GM19043 (cell line): ENCODE measurements around the gene MAPKAPK3.

Experiments used
- ATAC-seq: cut with Tn5 transposase; IDR thresholded peaks from one replicate; pipeline ENCODE4 v1.9.1; 2021; ENCODE audit warnings: low read depth; ENCODE audit not compliant: unreplicated experiment

Gene MAPKAPK3

GRCh38 chr3:50617096-50617791 lies at the start of gene MAPKAPK3:
Gene MAPKAPK3 (plus strand): TSS chr3:50617151. CDS start chr3:50617566, 415 bp downstream.
- ATAC-seq, result no peak

- ATAC-seq, result peak; percentile 80
These were observed 49.4 kb upstream of the MAPKAPK3 start, which contains the start of gene C3orf18 for GRCh38 chr3:50567386-50568167. Gene C3orf18 (minus strand): TSS chr3:50567747. CDS start chr3:50565699, 2,048 bp downstream.

DNA sequence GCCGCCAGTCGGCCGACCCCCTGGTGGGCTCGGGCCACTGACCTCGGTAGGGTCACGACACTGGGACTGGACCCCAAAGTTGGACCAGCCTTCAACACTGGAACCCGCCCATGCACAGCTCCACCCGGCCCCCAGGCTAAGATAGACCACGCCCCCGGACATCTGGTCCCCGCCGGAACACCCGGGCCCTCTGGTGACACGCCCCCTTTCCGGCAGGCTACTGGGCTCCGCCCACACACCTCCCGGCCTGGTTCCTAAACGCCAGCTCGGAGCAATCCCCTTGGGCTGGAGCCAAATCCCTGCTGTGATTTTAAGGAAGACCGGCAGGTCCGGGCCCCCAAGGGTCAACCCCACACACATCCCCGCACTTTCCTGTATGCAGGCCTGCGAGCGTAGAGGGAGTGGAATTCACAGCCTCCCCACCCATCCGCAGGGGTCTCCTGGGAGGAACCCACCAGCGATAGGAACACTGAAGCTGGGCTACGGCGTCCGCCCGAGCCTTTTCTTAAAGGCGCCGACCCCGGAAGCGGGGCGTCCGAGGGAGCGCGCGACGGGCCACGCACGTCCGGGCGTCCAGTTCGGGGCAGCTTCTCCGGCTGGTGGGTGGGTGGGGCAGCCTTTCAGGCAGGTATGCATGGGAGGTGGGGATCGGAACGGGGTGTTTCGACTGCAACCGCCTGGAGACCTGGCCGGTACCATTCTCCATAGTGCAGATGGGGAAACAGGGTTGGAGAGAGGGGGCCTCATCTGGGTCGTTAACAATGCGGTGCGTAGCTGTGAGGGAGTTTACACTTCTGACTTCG lies 47.8 kb upstream of the MAPKAPK3 start, which contains the start of gene HEMK1:
TSS of gene HEMK1 (plus strand) at position 576 of the 803 bp plus-strand sequence. CDS start 1,583 bp downstream, outside the sequence.
- peak; percentile 61 for ATAC-seq

GRCh38 chr3:50570508-50571279 lies 46.3 kb upstream of the MAPKAPK3 start:
- ATAC-seq, result no peak

- no peak for ATAC-seq
These were observed 45.5 kb upstream of the MAPKAPK3 start for GRCh38 chr3:50571486-50571885.

DNA sequence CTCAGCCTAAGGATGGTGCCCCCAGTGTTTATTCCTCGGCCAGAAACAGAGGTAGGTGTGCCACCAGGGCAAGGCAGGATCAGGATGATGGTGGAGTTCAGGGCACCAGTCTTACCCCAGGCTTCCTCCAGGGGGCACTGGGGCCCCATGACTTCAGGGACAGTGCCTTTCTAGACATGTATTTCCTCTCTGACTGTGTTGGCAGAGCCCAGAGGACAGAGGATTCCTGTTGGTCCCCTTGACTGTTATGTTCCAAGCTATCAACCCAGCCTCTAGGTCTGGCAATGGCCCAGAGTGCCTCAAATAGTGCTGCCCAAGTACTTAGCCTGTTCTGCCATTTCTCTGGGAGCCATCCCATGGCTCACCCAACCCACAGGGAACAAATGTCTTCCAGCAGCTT lies 44.8 kb upstream of the MAPKAPK3 start:
- peak; percentile 23 for ATAC-seq

DNA sequence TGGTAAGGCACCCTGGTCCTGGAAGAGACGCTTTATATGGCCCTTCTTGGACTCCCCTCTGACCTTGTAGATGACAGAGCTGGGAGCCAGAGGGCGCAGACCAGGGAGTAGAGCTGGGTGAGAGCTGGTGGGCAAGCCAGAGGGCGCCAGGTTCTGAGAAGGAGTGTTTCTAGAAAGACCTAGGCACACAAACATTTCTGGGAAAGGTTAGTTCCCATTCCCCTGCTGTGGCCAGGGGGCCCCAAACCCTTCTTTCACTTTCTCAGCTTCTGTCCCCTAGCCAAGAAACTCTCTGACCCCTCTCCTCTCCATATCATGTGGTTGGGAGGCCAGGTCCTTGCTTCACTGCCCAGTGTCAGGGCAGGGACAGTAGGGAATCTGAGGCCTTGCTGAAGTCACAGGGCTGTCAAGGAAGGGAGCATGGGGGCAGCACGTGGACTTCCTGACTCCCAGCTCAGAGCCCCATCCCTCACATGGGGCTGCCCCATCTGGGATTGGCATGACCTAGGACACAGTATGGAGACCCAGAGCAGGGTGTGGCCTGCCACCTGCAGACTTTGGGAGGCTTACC lies 44.1 kb upstream of the MAPKAPK3 start:
- no peak for ATAC-seq

DNA sequence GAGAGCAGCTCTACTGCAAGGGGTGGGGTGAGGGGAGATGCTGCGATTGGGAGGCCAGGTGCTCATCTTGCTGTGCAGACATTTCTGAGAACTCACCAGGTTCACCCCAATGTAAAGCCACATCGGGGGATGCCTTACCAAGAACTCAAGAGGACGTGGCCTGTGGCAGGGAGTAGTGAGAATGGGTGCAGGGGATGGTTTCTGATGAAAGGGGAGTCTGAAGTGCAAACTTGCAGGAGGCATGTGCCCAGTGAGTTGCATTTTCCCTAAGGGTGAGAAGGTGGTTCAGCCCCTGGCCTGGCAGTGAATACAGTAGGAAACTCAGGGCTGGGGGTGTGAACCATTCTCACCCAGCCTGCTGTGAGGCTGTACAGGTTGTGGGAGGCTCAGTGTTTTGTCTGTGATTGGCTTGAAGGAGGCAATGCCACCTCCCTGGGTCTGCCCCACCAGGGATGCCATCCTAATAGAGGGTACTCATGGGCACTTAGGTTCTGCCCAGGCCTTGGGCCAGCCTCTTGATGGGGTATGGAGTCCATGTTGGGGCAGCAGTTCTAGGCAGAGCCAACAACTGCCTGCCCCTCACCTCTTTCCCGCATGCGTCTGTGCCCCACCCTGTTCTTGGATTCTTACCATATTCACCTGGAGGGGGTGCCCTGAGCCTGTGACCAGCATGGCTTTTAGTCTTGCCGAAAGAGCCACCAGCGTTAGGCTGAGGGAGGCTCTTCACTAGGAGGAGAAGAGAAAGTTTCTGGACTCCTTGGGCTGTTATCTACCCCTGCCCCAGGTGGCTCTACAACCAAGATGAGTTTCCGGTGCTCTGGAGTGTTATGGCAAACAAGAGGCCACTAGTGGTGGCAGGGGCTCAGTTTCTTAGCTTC lies 43.1 kb upstream of the MAPKAPK3 start:
- no peak for ATAC-seq

- no peak for ATAC-seq
These were observed 42.5 kb upstream of the MAPKAPK3 start for GRCh38 chr3:50574444-50574831.

DNA sequence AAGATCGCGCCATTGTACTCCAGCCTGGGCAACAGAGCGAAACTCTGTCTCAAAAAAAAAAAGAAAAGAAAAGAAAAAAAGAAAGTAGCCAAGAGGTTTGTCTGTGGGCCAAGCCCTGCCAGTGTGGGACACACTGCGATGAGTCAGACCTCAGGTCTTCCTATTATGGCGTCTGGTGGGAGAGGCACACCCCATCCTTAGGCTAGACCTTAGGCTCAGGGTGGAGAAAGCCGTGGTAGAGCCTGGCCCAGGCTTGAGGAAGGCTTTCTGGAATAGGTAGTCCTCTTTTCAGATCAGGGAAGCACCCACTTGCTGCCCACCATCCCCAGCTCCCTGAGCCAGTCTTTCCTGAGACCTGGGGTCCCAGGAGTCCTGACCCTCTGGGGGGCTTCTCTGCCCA lies 41.6 kb upstream of the MAPKAPK3 start:
- no peak for ATAC-seq

- no peak for ATAC-seq
These were observed 39.6 kb upstream of the MAPKAPK3 start for GRCh38 chr3:50577348-50577747.

DNA sequence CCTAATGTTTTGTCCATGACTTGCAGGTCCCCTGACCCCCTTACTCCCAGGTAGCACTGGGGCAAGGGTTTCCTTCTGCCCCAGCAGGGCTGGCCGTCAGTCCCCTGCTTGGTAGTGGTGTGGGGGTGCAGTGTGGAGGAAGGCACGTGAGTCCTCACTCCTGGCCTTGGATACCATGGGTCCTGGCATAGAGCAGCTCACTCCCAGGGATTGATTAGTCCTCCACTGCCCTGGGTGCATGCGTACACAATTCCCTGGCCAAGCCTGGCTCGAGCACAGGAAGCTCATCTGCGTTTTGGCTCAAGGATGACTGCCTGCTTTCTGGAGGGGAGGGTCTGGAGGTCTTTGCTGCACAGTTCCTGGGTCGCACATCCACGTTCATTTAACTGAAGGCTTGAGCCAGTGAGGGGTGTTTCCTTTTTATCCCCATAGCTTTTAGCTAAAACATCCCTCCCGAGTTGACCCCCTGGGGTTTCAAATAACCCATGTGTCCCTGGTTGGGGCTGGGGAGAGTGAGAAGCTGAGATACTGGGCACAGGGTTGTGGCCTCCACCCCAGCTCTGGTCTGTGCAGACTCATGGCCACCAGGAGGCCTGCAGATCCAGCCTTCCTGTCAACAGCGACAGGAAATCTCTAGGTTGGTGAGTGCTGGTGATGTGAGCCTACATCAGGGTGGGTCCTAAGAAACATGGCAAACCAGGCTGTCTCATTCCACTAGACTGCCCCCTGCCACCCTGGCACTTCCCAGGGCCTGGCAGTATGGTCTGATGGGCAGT lies 36.1 kb upstream of the MAPKAPK3 start:
- ATAC-seq, result no peak

GRCh38 chr3:50581459-50581842 lies 35.5 kb upstream of the MAPKAPK3 start:
- ATAC-seq, result no peak

DNA sequence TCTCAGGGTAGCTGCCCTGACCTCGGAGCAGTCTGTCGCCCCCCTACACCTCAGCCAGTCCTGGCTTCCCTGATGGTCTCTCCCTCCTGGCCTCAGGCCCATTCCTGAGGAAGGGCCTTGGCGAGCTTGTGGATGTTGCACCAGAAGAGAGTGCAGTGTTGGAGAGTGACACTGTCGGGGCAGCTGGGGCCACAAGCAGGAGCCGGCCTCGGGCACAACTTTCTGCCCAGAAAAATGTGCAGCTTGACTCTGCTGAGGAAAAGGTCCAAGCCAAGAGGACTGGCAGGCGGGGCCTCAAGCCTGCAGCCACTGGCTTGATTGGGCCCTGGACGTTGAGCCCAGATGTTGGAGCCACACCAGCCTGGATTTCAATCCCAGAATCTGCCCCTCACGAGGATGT lies 34.9 kb upstream of the MAPKAPK3 start:
- ATAC-seq, result no peak

DNA sequence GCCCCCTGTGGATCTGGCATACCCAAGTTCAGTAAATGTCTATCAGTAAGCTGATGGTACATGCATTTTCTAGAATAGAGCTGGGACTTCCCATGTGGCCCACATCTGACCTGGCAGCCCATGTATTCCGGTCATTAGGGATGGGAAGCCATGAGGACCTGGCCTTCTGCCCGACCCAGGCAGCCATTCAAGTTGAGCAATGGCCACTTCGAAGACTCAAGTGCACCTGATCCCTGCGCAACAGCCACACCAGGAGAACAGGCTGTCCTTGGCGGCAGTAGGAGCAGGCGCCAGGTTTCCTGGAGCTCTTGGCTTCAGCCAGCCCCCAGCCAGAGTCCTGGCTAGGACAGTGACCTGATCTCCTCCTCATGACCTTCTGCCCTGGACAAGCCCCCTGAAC lies 33.1 kb upstream of the MAPKAPK3 start:
- no peak for ATAC-seq

GRCh38 chr3:50584391-50584790 lies 32.6 kb upstream of the MAPKAPK3 start:
- ATAC-seq, result no peak

GRCh38 chr3:50585919-50586762 lies 30.8 kb upstream of the MAPKAPK3 start:
- ATAC-seq, result no peak
